Measurements from ENCODE around the gene TBCD. TPM values are rescaled to one million over a fixed set of nuclear protein-coding genes. Genes with fewer than 3 reads are reported as not detected.
A peak's percentile ranks its signal among the peaks of the same experiment; 100 is the strongest.

The TBCD gene
- total RNA-seq, 3 donors from 2014 or later, result 41.3 to 76.0 (median 55.4) TPM

DNA sequence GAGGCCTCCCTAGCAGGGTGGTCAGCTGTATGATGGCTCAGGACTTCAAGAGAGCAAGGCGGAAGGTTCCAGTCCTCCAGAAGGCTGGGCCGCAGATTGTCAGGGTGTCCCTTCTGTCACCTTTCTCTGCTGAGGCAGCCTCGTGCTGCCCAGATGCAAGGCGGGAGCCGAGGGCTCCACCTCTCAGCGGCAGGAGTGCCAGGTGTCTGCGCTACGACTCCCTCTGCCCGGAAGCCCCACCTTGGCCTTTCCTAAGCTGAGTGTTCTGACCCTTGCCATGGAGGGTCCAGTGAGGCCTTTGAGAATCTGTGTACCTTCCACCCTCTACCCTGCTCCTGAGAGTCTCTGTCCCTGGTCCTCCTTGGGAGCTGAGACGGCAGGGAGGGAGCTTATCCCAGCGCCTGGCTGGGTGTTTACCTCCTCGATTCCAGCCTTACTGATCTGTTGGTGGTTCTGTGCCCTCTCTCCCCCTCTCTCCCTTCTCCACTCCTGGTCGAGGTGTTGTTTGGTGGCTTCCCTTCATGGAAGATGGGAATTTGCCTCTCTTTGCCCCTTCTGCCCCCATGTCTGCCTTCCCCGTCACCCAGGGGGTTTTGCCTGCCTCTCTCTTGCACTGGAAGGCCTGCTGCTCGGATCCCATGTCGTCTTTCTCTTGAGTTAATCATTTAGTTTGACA is 90.2 kb downstream of the TBCD start:
- ATAC-seq (no peak), DNase-seq (no peak)
- no peaks in the 10 kb centered on the region for H3K9me3 ChIP-seq
- H3K36me3 ChIP-seq (ENCODE audit: low read depth), result no peaks in the 10 kb centered on the region
- intact Hi-C loops (cut with DNase I, micrococcal nuclease), result no loop called here
- TF ChIP-seq, protein P1, sequence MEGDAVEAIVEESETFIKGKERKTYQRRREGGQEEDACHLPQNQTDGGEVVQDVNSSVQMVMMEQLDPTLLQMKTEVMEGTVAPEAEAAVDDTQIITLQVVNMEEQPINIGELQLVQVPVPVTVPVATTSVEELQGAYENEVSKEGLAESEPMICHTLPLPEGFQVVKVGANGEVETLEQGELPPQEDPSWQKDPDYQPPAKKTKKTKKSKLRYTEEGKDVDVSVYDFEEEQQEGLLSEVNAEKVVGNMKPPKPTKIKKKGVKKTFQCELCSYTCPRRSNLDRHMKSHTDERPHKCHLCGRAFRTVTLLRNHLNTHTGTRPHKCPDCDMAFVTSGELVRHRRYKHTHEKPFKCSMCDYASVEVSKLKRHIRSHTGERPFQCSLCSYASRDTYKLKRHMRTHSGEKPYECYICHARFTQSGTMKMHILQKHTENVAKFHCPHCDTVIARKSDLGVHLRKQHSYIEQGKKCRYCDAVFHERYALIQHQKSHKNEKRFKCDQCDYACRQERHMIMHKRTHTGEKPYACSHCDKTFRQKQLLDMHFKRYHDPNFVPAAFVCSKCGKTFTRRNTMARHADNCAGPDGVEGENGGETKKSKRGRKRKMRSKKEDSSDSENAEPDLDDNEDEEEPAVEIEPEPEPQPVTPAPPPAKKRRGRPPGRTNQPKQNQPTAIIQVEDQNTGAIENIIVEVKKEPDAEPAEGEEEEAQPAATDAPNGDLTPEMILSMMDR (IDR thresholded peaks at IDR 0.05), result no peak
- H3K4me3 ChIP-seq, result no peak overlapping the region
- H3K4me1 ChIP-seq (ENCODE audit: low read depth), result peaks cover 9% of the 10 kb centered on the region

DNA sequence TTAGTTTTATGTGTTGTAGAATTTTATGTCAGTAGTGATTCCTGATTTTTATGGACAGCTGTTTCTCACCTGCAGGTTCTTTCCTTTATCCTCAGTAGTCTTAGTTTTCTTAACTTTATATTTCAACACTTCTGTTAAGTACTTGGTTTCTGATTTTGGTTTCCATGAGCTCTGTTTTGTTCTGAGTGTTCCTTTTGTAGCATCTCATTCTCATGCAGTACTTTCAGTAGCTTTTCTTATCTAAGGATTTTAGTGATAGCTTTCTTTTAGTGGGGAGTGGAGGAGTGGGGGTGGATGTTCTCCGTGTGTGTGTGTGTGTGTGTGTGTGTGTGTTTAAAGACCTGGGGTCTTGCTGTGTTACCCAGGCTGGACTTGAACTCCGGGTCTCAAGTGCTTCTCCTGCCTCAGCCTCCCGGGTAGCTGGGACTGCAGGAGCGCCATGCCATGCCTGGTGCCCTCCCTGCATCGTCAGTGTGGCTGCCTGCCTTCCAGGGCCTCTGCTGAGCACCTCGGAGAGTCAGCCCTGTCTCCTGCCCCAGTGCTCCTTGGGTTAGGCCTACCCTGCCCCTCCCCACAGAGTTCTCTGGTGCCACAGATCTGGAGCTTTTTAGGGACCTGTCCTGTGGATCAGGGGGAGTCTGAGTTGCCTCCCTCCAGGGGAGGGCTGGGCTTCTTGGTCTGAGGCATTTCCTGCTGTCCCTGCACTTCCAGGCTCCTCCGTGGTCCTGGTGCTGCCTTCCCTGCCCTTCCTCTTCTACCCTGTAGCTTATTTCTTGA is 92.2 kb downstream of the TBCD start:
- ATAC-seq (no peak), DNase-seq (peak in 1 of 3 donors; percentile 18)
- no peaks in the 10 kb centered on the region for H3K9me3 ChIP-seq
- H3K4me3 ChIP-seq, result no peak overlapping the region
- no peaks in the 10 kb centered on the region for H3K4me1 ChIP-seq (ENCODE audit: low read depth)
- intact Hi-C loops (cut with DNase I, micrococcal nuclease), result no loop called here
- TF ChIP-seq, protein P1 (IDR thresholded peaks at IDR 0.05), result no peak
- no peaks in the 10 kb centered on the region for H3K36me3 ChIP-seq (ENCODE audit: low read depth)

DNA sequence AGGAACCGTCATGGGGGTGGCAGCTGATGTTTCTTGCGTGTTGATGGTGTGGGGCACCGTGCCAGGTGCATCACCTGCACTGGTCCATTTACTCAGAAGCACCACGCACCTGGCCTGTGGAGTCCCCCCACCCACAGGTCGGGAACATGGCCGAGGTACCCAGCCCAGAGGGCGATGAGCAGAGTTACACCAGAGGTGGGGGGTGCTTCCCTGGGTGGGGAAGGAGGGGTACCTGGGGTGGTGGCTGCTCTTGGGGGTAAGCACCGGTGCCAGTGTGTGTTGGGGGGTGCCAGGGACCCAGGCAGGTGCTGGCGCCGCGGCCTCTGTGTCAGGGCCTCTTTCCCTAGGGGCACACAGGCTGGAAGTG is 92.9 kb downstream of the TBCD start:
- peak in 1 of 3 donors; percentile 20 for DNase-seq
- ATAC-seq, result no peak
- H3K4me3 ChIP-seq, result no peak overlapping the region
- intact Hi-C loops (cut with DNase I, micrococcal nuclease), result no loop called here
- H3K9me3 ChIP-seq, result no peaks in the 10 kb centered on the region
- no peaks in the 10 kb centered on the region for H3K4me1 ChIP-seq (ENCODE audit: low read depth)
- no peaks in the 10 kb centered on the region for H3K36me3 ChIP-seq (ENCODE audit: low read depth)
- TF ChIP-seq, protein P1 (IDR thresholded peaks at IDR 0.05), result no peak

DNA sequence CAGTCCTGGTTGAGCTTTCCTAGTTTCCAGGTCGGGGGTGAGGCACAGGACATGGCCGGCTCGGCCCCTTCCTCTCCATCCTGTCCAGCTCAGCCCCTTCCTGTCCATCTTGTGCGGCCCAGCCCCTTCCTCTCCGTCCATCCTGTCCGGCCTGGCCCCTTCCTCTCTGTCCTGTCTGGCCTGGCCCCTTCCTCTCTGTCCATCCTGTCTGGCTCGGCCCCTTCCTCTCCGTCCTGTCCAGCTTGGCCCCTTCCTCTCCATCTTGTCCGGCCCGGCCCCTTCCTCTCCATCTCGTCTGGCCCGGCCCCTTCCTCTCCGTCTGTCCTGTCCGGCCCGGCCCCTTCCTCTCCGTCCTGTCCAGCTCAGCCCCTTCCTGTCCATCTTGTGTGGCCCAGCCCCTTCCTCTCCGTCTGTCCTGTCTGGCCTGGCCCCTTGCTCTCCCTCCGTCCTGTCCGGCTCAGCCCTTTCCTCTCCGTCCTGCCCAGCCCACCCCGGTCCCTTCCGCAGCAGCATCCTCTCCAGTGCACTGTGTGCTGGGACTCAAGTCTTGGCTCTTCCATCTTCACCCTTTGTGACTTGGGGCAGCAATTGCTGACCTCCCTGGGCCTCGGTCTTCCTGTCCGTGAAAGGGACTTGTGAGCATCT is 93.4 kb downstream of the TBCD start:
- Histone ChIP-seq H3K4me3 (no peak overlapping the region), H3K9me3 (no peaks in the 10 kb centered on the region), H3K4me1 (ENCODE audit: low read depth) (no peaks in the 10 kb centered on the region), H3K36me3 (ENCODE audit: low read depth) (no peaks in the 10 kb centered on the region)
- DNase-seq (peak in 1 of 3 donors; percentile 35), ATAC-seq (no peak)
- intact Hi-C loops (cut with DNase I, micrococcal nuclease), result no loop called here
- TF ChIP-seq, protein P1 (IDR thresholded peaks at IDR 0.05), result no peak

GRCh38 chr17:82846061-82846691 is 94.3 kb downstream of the TBCD start:
- Histone ChIP-seq H3K36me3 (ENCODE audit: low read depth) (no peaks in the 10 kb centered on the region), H3K9me3 (no peaks in the 10 kb centered on the region), H3K4me3 (no peak overlapping the region), H3K4me1 (ENCODE audit: low read depth) (no peaks in the 10 kb centered on the region)
- TF ChIP-seq, protein P1 (IDR thresholded peaks at IDR 0.05), result no peak
- intact Hi-C loops (cut with DNase I, micrococcal nuclease), result no loop called here
- peak in 1 of 3 donors; percentile 23 for DNase-seq
- no peak for ATAC-seq

Measured in mucosa of descending colon (tissue), 3 donors.